ENCODE data around the gene ZNF280D.

ZNF280D gene

GRCh38 chr15:56744701-56745683 is 11.7 kb upstream of the ZNF280D start:
- DNase-seq: peak; percentile 63

- no peak for DNase-seq
Measured at GRCh38 chr15:56741541-56741940, 8.2 kb upstream of the ZNF280D start.

GRCh38 chr15:56739964-56740640 is 6.8 kb upstream of the ZNF280D start:
- no peak for DNase-seq

- DNase-seq: no peak
Measured at GRCh38 chr15:56739474-56739873, 6.2 kb upstream of the ZNF280D start.

- no peak for DNase-seq
Measured at GRCh38 chr15:56737791-56738190, 4.5 kb upstream of the ZNF280D start.

- no peak for DNase-seq
Measured at GRCh38 chr15:56736881-56737707, 3.8 kb upstream of the ZNF280D start.

GRCh38 chr15:56736308-56736707 is 3.0 kb upstream of the ZNF280D start:
- DNase-seq: no peak

GRCh38 chr15:56735589-56735988 is 2.3 kb upstream of the ZNF280D start:
- no peak for DNase-seq

- no peak for DNase-seq
Measured at GRCh38 chr15:56734013-56734635, 815 bp upstream of the ZNF280D start.

- DNase-seq: no peak
Measured at GRCh38 chr15:56732886-56733135, 498 bp downstream of the ZNF280D start.

GRCh38 chr15:56732135-56732885 is 999 bp downstream of the ZNF280D start:
- no peak for DNase-seq

- no peak for DNase-seq
Measured at GRCh38 chr15:56731548-56731947, 1.8 kb downstream of the ZNF280D start.

GRCh38 chr15:56729561-56729960 is 3.7 kb downstream of the ZNF280D start:
- DNase-seq: no peak

GRCh38 chr15:56725386-56725785 is 7.9 kb downstream of the ZNF280D start:
- no peak for DNase-seq

- no peak for DNase-seq
Measured at GRCh38 chr15:56724232-56724631, 9.1 kb downstream of the ZNF280D start.

GRCh38 chr15:56723787-56724186 is 9.5 kb downstream of the ZNF280D start:
- DNase-seq: no peak

- DNase-seq: no peak
Measured at GRCh38 chr15:56719774-56720555, 13.3 kb downstream of the ZNF280D start.

- no peak for DNase-seq
Measured at GRCh38 chr15:56719021-56719612, 14.2 kb downstream of the ZNF280D start.

- DNase-seq: no peak
Measured at GRCh38 chr15:56718560-56718959, 14.7 kb downstream of the ZNF280D start.

- DNase-seq: no peak
Measured at GRCh38 chr15:56716334-56716733, 17.0 kb downstream of the ZNF280D start.

GRCh38 chr15:56715220-56715619 is 18.1 kb downstream of the ZNF280D start:
- no peak for DNase-seq
